ENCODE measurements around the gene FANCE.

FANCE gene

GRCh38 chr6:35495258-35496035 is 43.3 kb downstream of the FANCE start:
- no peak for TF ChIP-seq CTCF (IDR thresholded peaks at IDR 0.05; ENCODE audit: low read depth, low read length)
- in situ Hi-C loops (cut with HindIII; ENCODE audit: low sequenced_read_pairs), result no loop called here
- peak overlapping the region; percentile 69 for H3K4me3 ChIP-seq (ENCODE audit: low read depth, low read length)
- no peak for DNase-seq (ENCODE audit: low read depth, low spot score)

- DNase-seq (ENCODE audit: low read depth, low spot score), result peak; percentile 19
- no peak for TF ChIP-seq CTCF (IDR thresholded peaks at IDR 0.05; ENCODE audit: low read depth, low read length)
- H3K4me3 ChIP-seq (ENCODE audit: low read depth, low read length), result peak overlapping the region; percentile 69
- in situ Hi-C loops (cut with HindIII; ENCODE audit: low sequenced_read_pairs), result no loop called here
Measured at GRCh38 chr6:35496036-35496840, 44.1 kb downstream of the FANCE start.

GRCh38 chr6:35496841-35497570 is 44.9 kb downstream of the FANCE start, which contains the start of gene TEAD3:
Gene TEAD3 (minus strand): TSS chr6:35497079.
- peak; percentile 47 for DNase-seq (ENCODE audit: low read depth, low spot score)
- peak within 1 kb of the TSS; percentile 69 for H3K4me3 ChIP-seq (ENCODE audit: low read depth, low read length)
- in situ Hi-C loops (cut with HindIII; ENCODE audit: low sequenced_read_pairs), result no loop called here
- peak; percentile 12 for TF ChIP-seq CTCF (IDR thresholded peaks at IDR 0.05; ENCODE audit: low read depth, low read length)

- H3K4me3 ChIP-seq (ENCODE audit: low read depth, low read length), result peak overlapping the region; percentile 69
- DNase-seq (ENCODE audit: low read depth, low spot score), result peak; percentile 67
- in situ Hi-C loops (cut with HindIII; ENCODE audit: low sequenced_read_pairs), result no loop called here
- no peak for TF ChIP-seq CTCF (IDR thresholded peaks at IDR 0.05; ENCODE audit: low read depth, low read length)
Measured at GRCh38 chr6:35497571-35498421, 45.7 kb downstream of the FANCE start.

GRCh38 chr6:35498422-35499067 is 46.4 kb downstream of the FANCE start:
- in situ Hi-C loops (cut with HindIII; ENCODE audit: low sequenced_read_pairs), result no loop called here
- TF ChIP-seq CTCF (IDR thresholded peaks at IDR 0.05; ENCODE audit: low read depth, low read length), result no peak
- DNase-seq (ENCODE audit: low read depth, low spot score), result no peak
- peak overlapping the region; percentile 69 for H3K4me3 ChIP-seq (ENCODE audit: low read depth, low read length)
